AG04449 (cell line): ENCODE results near the gene ZCCHC14.

Experiments
- CTCF ChIA-PET: fragments of 350-600 bp; formaldehyde crosslinking; extraction: SDS; loops from one replicate; lab custom pipeline; 2021; ENCODE audit warnings: antibody characterized with exemption; lab: Yijun Ruan, JAX
- POLR2A ChIA-PET: fragments of 400-600, 350-600 bp; formaldehyde crosslinking; extraction: SDS; loops from one replicate; lab custom pipeline; 2020; ENCODE audit warnings: antibody characterized with exemption, inconsistent platforms; lab: Yijun Ruan, JAX
- DNase-seq: peaks from one replicate; pipeline ENCODE4 v3.0.0-alpha.2; 2010; ENCODE audit warnings: low read depth, low spot score
- H3K4me3 ChIP-seq: 2 replicates; pipeline ENCODE4 v1.5.1; 2011; ENCODE audit warnings: low read depth, mild to moderate bottlenecking, control low read depth, low read length
- TF ChIP-seq, protein P1 (sequence below): IDR thresholded peaks from one replicate; pipeline ENCODE4 v1.5.1; 2011; ENCODE audit warnings: mild to moderate bottlenecking, moderate library complexity, low read length, control low read depth, inconsistent platforms; ENCODE audit not compliant: insufficient read depth; ENCODE audit errors: missing control alignments

ZCCHC14 gene

DNA sequence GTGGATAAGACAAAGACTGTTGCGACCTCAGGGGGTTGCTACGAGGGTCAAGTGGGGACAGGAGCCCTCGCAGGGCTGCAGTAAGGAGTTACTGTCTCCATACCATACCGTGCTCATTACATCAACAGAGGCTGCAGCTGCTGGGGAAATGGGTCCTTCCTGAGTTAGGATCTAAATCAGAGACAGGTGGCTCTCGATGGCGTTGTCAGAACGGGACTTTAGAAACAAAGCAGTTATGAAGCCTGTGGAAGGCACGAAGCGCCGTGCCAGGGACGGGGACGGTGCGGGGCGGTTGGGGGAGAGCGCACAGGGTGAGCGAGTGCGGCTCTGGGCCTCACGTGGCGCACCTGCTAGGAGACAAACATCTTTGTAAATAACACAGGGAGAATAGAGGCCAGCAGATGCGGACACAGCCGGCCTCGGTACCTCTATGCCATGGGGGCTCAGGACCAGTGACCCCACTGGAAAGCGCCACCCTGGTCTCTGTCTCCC, 34.4 kb downstream of the ZCCHC14 start:
- CTCF ChIA-PET: no interaction called here
- no peak overlapping the region; the same call in 1 of the 2 replicates for H3K4me3 ChIP-seq
- DNase-seq: no peak
- TF ChIP-seq, protein P1, sequence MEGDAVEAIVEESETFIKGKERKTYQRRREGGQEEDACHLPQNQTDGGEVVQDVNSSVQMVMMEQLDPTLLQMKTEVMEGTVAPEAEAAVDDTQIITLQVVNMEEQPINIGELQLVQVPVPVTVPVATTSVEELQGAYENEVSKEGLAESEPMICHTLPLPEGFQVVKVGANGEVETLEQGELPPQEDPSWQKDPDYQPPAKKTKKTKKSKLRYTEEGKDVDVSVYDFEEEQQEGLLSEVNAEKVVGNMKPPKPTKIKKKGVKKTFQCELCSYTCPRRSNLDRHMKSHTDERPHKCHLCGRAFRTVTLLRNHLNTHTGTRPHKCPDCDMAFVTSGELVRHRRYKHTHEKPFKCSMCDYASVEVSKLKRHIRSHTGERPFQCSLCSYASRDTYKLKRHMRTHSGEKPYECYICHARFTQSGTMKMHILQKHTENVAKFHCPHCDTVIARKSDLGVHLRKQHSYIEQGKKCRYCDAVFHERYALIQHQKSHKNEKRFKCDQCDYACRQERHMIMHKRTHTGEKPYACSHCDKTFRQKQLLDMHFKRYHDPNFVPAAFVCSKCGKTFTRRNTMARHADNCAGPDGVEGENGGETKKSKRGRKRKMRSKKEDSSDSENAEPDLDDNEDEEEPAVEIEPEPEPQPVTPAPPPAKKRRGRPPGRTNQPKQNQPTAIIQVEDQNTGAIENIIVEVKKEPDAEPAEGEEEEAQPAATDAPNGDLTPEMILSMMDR: no peak
- POLR2A ChIA-PET: interaction anchor here (1.8 kb wide), 1 partner anchor 11 kb away, joined by 4 read pairs; no protein-coding TSS in a partner anchor

DNA sequence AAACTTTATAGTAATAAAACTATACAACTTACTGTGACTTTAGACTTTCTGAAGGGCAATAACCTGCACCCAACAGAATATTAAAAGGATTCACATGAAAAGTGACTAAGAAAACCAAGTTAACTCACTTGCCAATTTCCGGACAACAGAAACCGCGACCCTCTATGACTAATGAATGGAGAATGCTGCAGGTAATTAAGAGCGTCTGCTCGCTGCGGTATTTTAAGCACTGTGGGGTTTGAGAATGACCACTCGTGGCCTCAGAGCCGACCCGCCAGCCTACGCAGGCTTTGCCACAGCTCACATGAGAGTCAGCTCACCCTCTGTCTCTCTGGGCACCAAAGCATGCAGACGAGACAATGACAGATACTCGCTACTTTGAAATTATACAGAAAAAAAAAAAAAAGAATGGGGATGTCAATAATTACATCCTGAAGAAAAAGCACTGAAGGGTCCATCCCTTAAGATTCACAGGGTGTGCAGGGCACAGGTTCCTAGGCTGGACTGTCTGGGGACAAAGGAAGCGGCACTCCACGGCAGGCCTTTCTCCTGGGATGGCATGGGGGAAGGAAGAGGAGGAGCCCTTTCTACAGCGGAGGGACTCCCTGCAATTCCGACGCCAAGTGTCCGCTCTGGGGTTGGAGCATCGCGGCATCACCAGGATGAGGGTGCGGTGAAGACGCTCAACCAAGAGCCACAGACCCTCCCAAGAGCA, 35.0 kb downstream of the ZCCHC14 start:
- H3K4me3 ChIP-seq: peak overlapping the region; percentile 3; the same call in 1 of the 2 replicates
- CTCF ChIA-PET: interaction anchor here (1.7 kb wide), 1 partner anchor 177 kb away, joined by 6 read pairs; no protein-coding TSS in a partner anchor
- peak; percentile 93 for DNase-seq
- POLR2A ChIA-PET: interaction anchor here (1.3 to 1.8 kb wide), 2 partner anchors 7 to 10 kb away, joined by 4 read pairs; no protein-coding TSS in a partner anchor
- TF ChIP-seq, protein P1: no peak

DNA sequence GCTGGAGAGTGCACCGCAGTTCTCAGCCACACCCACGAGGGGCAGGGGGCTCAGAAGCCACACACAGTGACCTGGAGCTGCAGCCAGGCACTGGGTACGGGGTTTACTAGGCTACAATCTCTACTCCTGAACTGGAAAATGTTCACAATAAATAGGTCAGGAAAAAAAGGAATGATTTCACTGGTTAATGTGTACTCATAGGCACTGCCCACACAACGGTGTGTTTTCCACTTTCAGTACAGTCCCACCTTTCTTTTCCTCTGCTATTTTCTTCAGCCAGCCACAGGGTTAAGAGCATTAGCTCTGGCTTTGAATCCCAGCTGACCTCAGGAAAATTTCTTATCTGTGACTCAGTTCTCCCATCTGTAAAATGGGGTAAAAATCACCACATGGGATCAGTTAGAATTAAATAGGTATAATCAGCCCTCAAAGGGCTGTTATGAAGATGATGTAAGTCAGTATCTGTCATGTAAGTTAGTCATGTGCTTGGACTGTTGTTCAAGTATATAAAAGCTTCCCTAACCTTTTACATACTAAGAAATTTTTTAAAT, 35.7 kb downstream of the ZCCHC14 start:
- ChIA-PET CTCF (interaction anchor here (1.1 to 1.7 kb wide), 2 partner anchors 40 to 178 kb away, joined by 4 to 6 read pairs; no protein-coding TSS in a partner anchor), POLR2A (interaction anchor here (1.3 to 1.8 kb wide), 2 partner anchors 8 to 10 kb away, joined by 4 read pairs; no protein-coding TSS in a partner anchor)
- no peak overlapping the region for H3K4me3 ChIP-seq
- TF ChIP-seq, protein P1: no peak
- no peak for DNase-seq

DNA sequence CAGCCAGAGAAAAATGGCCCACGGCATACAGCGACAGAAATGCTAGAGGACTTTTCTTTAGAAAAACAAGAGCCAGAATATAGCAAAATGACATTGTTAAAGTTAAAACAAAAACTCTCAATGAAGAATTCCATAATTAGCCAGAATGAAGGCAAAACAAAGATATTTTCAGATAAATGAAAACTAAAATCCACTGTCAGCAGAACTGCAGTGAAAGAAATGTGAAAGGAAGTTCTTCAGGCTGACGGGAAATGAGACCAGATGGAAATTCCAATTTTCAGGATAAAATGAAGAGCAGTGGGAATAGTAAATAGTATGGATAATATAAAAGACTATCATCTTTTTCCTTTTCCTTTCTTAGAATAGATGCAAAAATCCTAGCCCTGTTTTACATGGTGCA, 38.4 kb downstream of the ZCCHC14 start:
- ChIA-PET POLR2A (no interaction called here), CTCF (no interaction called here)
- no peak for DNase-seq
- TF ChIP-seq, protein P1: no peak
- H3K4me3 ChIP-seq: no peak overlapping the region

DNA sequence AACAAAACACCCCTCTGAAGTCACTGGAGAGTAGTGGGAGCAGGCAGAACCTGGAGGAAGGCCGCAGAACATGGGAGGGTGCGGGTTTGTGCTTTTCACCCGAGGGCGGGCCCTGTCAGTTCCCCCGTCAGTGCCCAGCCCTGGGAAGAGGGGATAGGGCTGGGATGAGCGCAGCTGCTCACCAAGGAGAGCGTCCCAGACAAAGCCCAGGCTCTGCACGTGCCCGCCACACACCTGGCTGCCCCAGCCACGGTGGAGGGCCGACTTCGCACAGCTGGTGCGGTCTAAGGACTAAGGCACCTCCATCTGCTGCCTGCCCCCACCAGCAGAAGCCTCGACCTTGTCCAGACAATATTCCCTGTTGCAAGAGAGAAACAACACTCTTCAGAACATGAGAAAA, 39.5 kb downstream of the ZCCHC14 start:
- POLR2A ChIA-PET: no interaction called here
- no peak overlapping the region for H3K4me3 ChIP-seq
- no peak for DNase-seq
- CTCF ChIA-PET: interaction anchor here (0.7 kb wide), 1 partner anchor 184 kb away, joined by 4 read pairs; no protein-coding TSS in a partner anchor
- TF ChIP-seq, protein P1: no peak
